Endothelial cell of umbilical vein (primary cell): ENCODE data around the gene SMYD4.

Experiments used
- POLR2A ChIP-seq: IDR thresholded peaks from 2 replicates; pipeline ENCODE4 v1.6.1; 2012; ENCODE audit warnings: low read depth, mild to moderate bottlenecking, control low read depth, low read length
- TF ChIP-seq, protein P1 (sequence below), 2 donors: IDR thresholded peaks; 1 replicate in 1 of 2; 2 replicates in 1 of 2; pipeline ENCODE4 v1.5.1; 2011; ENCODE audit warnings: low read length in 2 of 2, mild to moderate bottlenecking in 2 of 2, moderate library complexity in 2 of 2, control low read depth in 1 of 2, inconsistent platforms in 1 of 2, low read depth in 1 of 2; ENCODE audit not compliant: insufficient read depth in 1 of 2; ENCODE audit errors: extremely low read depth in 1 of 2

DNA sequence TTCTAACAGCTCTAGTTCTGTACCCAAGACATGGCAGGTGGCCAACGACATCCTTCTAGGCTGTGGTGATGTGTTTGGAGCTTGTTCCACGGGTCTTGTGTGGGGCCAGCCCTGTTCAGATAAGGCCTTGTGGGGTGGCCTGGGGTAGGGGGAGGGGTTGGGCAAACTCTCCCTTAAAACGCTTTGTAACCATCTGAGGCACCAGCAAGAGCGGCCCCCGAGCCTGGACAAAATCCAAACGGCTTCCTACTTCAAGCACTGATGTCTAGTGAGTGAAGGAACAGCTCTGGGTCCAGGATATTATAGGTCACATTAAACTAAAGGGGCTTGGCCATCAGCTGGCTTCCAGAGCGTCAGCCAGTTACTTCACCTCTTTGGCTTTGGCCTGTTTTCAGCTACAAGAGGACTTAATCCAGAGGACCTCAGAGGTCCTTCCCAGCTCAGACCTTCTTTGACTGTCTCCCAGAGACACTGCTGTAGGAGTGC lies 56.0 kb downstream of the SMYD4 start:
- no peak for TF ChIP-seq POLR2A
- TF ChIP-seq, protein P1, sequence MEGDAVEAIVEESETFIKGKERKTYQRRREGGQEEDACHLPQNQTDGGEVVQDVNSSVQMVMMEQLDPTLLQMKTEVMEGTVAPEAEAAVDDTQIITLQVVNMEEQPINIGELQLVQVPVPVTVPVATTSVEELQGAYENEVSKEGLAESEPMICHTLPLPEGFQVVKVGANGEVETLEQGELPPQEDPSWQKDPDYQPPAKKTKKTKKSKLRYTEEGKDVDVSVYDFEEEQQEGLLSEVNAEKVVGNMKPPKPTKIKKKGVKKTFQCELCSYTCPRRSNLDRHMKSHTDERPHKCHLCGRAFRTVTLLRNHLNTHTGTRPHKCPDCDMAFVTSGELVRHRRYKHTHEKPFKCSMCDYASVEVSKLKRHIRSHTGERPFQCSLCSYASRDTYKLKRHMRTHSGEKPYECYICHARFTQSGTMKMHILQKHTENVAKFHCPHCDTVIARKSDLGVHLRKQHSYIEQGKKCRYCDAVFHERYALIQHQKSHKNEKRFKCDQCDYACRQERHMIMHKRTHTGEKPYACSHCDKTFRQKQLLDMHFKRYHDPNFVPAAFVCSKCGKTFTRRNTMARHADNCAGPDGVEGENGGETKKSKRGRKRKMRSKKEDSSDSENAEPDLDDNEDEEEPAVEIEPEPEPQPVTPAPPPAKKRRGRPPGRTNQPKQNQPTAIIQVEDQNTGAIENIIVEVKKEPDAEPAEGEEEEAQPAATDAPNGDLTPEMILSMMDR (IDR thresholded peaks at IDR 0.05; ENCODE audit: extremely low read depth in 1 of 2, insufficient read depth in 1 of 2, low read depth in 1 of 2, low read length in 2 of 2), result no peak
